WTC11 (cell line): ENCODE measurements around the gene PCSK7. TPM values are rescaled to one million over a fixed set of nuclear protein-coding genes. Genes with fewer than 3 reads are reported as not detected.

Experiments used
- ATAC-seq: fragments of 200-7000 bp; cut with Tn5 transposase; 2 replicates; pipeline ENCODE4 v1.10.0; 2021; ENCODE audit warnings: mild to moderate bottlenecking, moderate library complexity
- CTCF ChIA-PET: fragments of 300-600 bp; sonication (Branson Sonifier 250); formaldehyde crosslinking; loops from one replicate; lab custom pipeline; 2021; ENCODE audit warnings: antibody characterized with exemption; lab: Charles Lee
- POLR2A ChIA-PET: fragments of 350-600 bp; sonication (Branson Sonifier 250); formaldehyde crosslinking; loops from one replicate; lab custom pipeline; 2021; ENCODE audit warnings: antibody characterized with exemption; lab: Charles Lee
- DNase-seq: peaks from one replicate; pipeline ENCODE4 v3.0.0; 2021; ENCODE audit warnings: low spot score
- H3K27ac Mint-ChIP-seq: 2 replicates; pipeline ENCODE4 v1.8.0; 2021; ENCODE audit warnings: mixed read lengths
- H3K27me3 Mint-ChIP-seq: 2 replicates; pipeline ENCODE4 v1.8.0; 2021; ENCODE audit warnings: low read depth, mild to moderate bottlenecking, moderate library complexity, mixed read lengths
- H3K36me3 Mint-ChIP-seq: 2 replicates; pipeline ENCODE4 v1.8.0; 2021; ENCODE audit warnings: mixed read lengths
- H3K4me1 Mint-ChIP-seq: 2 replicates; pipeline ENCODE4 v1.8.0; 2022; ENCODE audit warnings: mixed read lengths
- H3K4me3 Mint-ChIP-seq: 2 replicates; pipeline ENCODE4 v1.8.0; 2021; ENCODE audit warnings: mild to moderate bottlenecking, moderate library complexity, mixed read lengths
- H3K9me3 Mint-ChIP-seq: 2 replicates; pipeline ENCODE4 v1.8.0; 2021; ENCODE audit warnings: mixed read lengths
- AR ChIP-seq: fragments of 250-450 bp; sonication (Bioruptor Pico); IDR thresholded peaks from 2 replicates; pipeline ENCODE4 v1.9.0; 2021; ENCODE audit warnings: mild to moderate bottlenecking
- ARID4B ChIP-seq: sonication (generic); formaldehyde crosslinking; IDR thresholded peaks from 2 replicates; pipeline ENCODE4 v1.8.0; 2023; ENCODE audit warnings: missing genetic modification reagents, mild to moderate bottlenecking, borderline replicate concordance
- E2F1 ChIP-seq: sonication (generic); formaldehyde crosslinking; IDR thresholded peaks from 2 replicates; pipeline ENCODE4 v1.8.0; 2022; ENCODE audit warnings: mild to moderate bottlenecking, missing genetic modification reagents
- FOXK1 ChIP-seq: sonication (generic); formaldehyde crosslinking; IDR thresholded peaks from 2 replicates; pipeline ENCODE4 v1.8.0; 2022; ENCODE audit warnings: mild to moderate bottlenecking, moderate library complexity, missing genetic modification reagents
- GRHL2 ChIP-seq: fragments of 250-450 bp; sonication (Bioruptor Pico); IDR thresholded peaks from 2 replicates; pipeline ENCODE4 v1.8.0; 2022; ENCODE audit warnings: mild to moderate bottlenecking, moderate library complexity; ENCODE audit not compliant: insufficient replicate concordance, severe bottlenecking
- IRF2 ChIP-seq: sonication (generic); formaldehyde crosslinking; IDR thresholded peaks from 2 replicates; pipeline ENCODE4 v1.8.0; 2022; ENCODE audit warnings: low read depth, missing genetic modification reagents, borderline replicate concordance
- JAZF1 ChIP-seq: fragments of 250-450 bp; sonication (Bioruptor Pico); IDR thresholded peaks from 2 replicates; pipeline ENCODE4 v1.9.0; 2021; ENCODE audit warnings: moderate library complexity, mild to moderate bottlenecking, inconsistent platforms
- NR2C2 ChIP-seq: sonication (generic); formaldehyde crosslinking; IDR thresholded peaks from 2 replicates; pipeline ENCODE4 v1.8.0; 2022; ENCODE audit warnings: mild to moderate bottlenecking, missing genetic modification reagents
- NR3C1 ChIP-seq: sonication (generic); formaldehyde crosslinking; conservative IDR thresholded peaks from 2 replicates; pipeline ENCODE4 v1.8.1; 2023; ENCODE audit warnings: low read depth, mild to moderate bottlenecking, missing genetic modification reagents
- SMAD3 ChIP-seq: sonication (generic); formaldehyde crosslinking; IDR thresholded peaks from 2 replicates; pipeline ENCODE4 v1.8.0; 2022; ENCODE audit warnings: missing genetic modification reagents, mild to moderate bottlenecking, borderline replicate concordance
- SMAD4 ChIP-seq: sonication (generic); formaldehyde crosslinking; IDR thresholded peaks from 2 replicates; pipeline ENCODE4 v1.8.0; 2022; ENCODE audit warnings: mild to moderate bottlenecking, missing genetic modification reagents
- SOX15 ChIP-seq: fragments of 250-450 bp; sonication (Bioruptor Pico); IDR thresholded peaks from 2 replicates; pipeline ENCODE4 v1.9.0; 2021; ENCODE audit warnings: mild to moderate bottlenecking
- STAT6 ChIP-seq: sonication (generic); formaldehyde crosslinking; conservative IDR thresholded peaks from 2 replicates; pipeline ENCODE4 v1.8.1; 2023; ENCODE audit warnings: mild to moderate bottlenecking, low read depth, missing genetic modification reagents, moderate library complexity
- TEAD1 ChIP-seq: sonication (generic); formaldehyde crosslinking; IDR thresholded peaks from 2 replicates; pipeline ENCODE4 v1.8.0; 2022; ENCODE audit warnings: mild to moderate bottlenecking, missing genetic modification reagents
- ZBTB21 ChIP-seq: sonication (generic); formaldehyde crosslinking; IDR thresholded peaks from 2 replicates; pipeline ENCODE4 v1.8.1; 2023; ENCODE audit warnings: mild to moderate bottlenecking, missing genetic modification reagents, borderline replicate concordance
- ZBTB43 ChIP-seq: sonication (generic); formaldehyde crosslinking; IDR thresholded peaks from 2 replicates; pipeline ENCODE4 v1.8.1; 2023; ENCODE audit warnings: mild to moderate bottlenecking, missing genetic modification reagents
- ZMAT4 ChIP-seq: fragments of 250-450 bp; sonication (Bioruptor Pico); IDR thresholded peaks from 2 replicates; pipeline ENCODE4 v1.9.0; 2021; ENCODE audit warnings: mild to moderate bottlenecking
- ZNF219 ChIP-seq: sonication (generic); formaldehyde crosslinking; IDR thresholded peaks from 2 replicates; pipeline ENCODE4 v1.8.0; 2023; ENCODE audit warnings: missing genetic modification reagents, mild to moderate bottlenecking, borderline replicate concordance
- ZNF423 ChIP-seq: fragments of 250-450 bp; sonication (Bioruptor Pico); IDR thresholded peaks from 2 replicates; pipeline ENCODE4 v2.1.2; 2022; ENCODE audit warnings: mild to moderate bottlenecking, moderate library complexity
- ZNF512 ChIP-seq: sonication (generic); formaldehyde crosslinking; IDR thresholded peaks from 2 replicates; pipeline ENCODE4 v1.8.1; 2022; ENCODE audit warnings: missing genetic modification reagents, borderline replicate concordance
- total RNA-seq: library from RNA; stranded (reverse); gene quantifications from 3 replicates; pipeline ENCODE4 v1.2.3, GENCODE V29; 2021

PCSK7 gene
- total RNA-seq, 1 experiment from 2014 or later: 48.9 TPM

- no peak for TF ChIP-seq ZNF512 (CRISPR knock-in tag)
- no peak for TF ChIP-seq ARID4B
- TF ChIP-seq ZNF423 (CRISPR knock-in tag): no peak
- no peak for TF ChIP-seq GRHL2 (CRISPR knock-in tag)
- TF ChIP-seq SOX15 (CRISPR knock-in tag): no peak
- TF ChIP-seq TEAD1 (CRISPR knock-in tag): no peak
- TF ChIP-seq ZBTB21 (CRISPR knock-in tag): no peak
- TF ChIP-seq, all 79 proteins: peak for 0
Measured at GRCh38 chr11:117214404-117215110, 17.3 kb downstream of the PCSK7 start (continued).

- no peaks in the 10 kb centered on the region for H3K4me1 Mint-ChIP-seq
- POLR2A ChIA-PET: interaction anchor here (0.7 kb wide), 1 partner anchor 16 kb away, joined by 5 read pairs; no protein-coding TSS in a partner anchor
- no peak overlapping the region for H3K27ac Mint-ChIP-seq
- no peaks in the 10 kb centered on the region for H3K27me3 Mint-ChIP-seq
- no peak for ATAC-seq
- no peak for DNase-seq
- CTCF ChIA-PET: interaction anchor here (1.1 kb wide), 1 partner anchor 32 kb away, joined by 3 read pairs; no protein-coding TSS in a partner anchor
- no peaks in the 10 kb centered on the region for H3K9me3 Mint-ChIP-seq
- H3K4me3 Mint-ChIP-seq: no peak overlapping the region
- peaks cover 5% of the 10 kb centered on the region for H3K36me3 Mint-ChIP-seq
- no peak for TF ChIP-seq ZBTB43 (CRISPR knock-in tag)
- no peak for TF ChIP-seq FOXK1 (CRISPR knock-in tag)
- TF ChIP-seq IRF2 (CRISPR knock-in tag): no peak
- no peak for TF ChIP-seq AR (CRISPR knock-in tag)
- TF ChIP-seq ZNF219 (CRISPR knock-in tag): no peak
- no peak for TF ChIP-seq NR2C2 (CRISPR knock-in tag)
- TF ChIP-seq SMAD3: no peak
- TF ChIP-seq ZMAT4 (CRISPR knock-in tag): no peak
- no peak for TF ChIP-seq SMAD4 (CRISPR knock-in tag)
- no peak for TF ChIP-seq E2F1 (CRISPR knock-in tag)
- TF ChIP-seq NR3C1 (CRISPR knock-in tag): no peak
- no peak for TF ChIP-seq STAT6 (CRISPR knock-in tag)
- TF ChIP-seq JAZF1: no peak
Measured at GRCh38 chr11:117212697-117213355, 19.0 kb downstream of the PCSK7 start.
